Cardiac muscle cell (in vitro differentiated cells and primary cell): ENCODE measurements around the gene ARHGAP23. TPM values are rescaled to one million over a fixed set of nuclear protein-coding genes. Genes with fewer than 3 reads are reported as not detected.

Experiments
- DNase-seq, 2 donors: peaks; one replicate each; pipeline versions ENCODE4 v3.0.0 to v3.0.0-alpha.2; 2010 to 2017; ENCODE audit warnings: low read depth in 1 of 2, low spot score in 1 of 2
- H3K27ac ChIP-seq: fragments of 200-600 bp; sonication (generic); 2 replicates; pipeline ENCODE4 v1.5.1; 2016
- H3K27me3 ChIP-seq: fragments of 200-600 bp; sonication (generic); 2 replicates; pipeline ENCODE4 v1.6.0; 2016; ENCODE audit warnings: control low read depth
- H3K36me3 ChIP-seq: fragments of 200-600 bp; sonication (generic); 2 replicates; pipeline ENCODE4 v1.5.1; 2016; ENCODE audit warnings: control low read depth
- H3K4me1 ChIP-seq: fragments of 200-600 bp; sonication (generic); 2 replicates; pipeline ENCODE4 v1.8.1; 2017; ENCODE audit warnings: low read depth, mild to moderate bottlenecking, mixed run types
- H3K4me3 ChIP-seq: fragments of 200-600 bp; sonication (generic); 2 replicates; pipeline ENCODE4 v1.5.1; 2016; ENCODE audit warnings: mild to moderate bottlenecking
- H3K9me3 ChIP-seq: fragments of 200-600 bp; sonication (generic); 2 replicates; pipeline ENCODE4 v1.5.1; 2017; ENCODE audit warnings: low read depth, mild to moderate bottlenecking, control low read depth
- polyA plus RNA-seq: library from polyadenylated mRNA; unstranded; fragments of >200 nt; fragmentation: Nextera tagmentation; extraction: Ambion mirVana; gene quantifications from 2 replicates; pipeline ENCODE4 v1.2.1, GENCODE V29; 2016
- total RNA-seq: library from RNA; depleted of rRNA; stranded (reverse); fragments of >200 nt; gene quantifications from 2 replicates; pipeline ENCODE4 v1.2.3, GENCODE V29; 2016
- TF ChIP-seq, protein P1 (sequence below): IDR thresholded peaks from 2 replicates; pipeline ENCODE4 v1.5.1; 2012; ENCODE audit warnings: low read depth, mild to moderate bottlenecking, low read length

ARHGAP23 gene
- total and polyA plus RNA-seq, 2 experiments from 2014 or later = 7.6 to 13.2 TPM

DNA sequence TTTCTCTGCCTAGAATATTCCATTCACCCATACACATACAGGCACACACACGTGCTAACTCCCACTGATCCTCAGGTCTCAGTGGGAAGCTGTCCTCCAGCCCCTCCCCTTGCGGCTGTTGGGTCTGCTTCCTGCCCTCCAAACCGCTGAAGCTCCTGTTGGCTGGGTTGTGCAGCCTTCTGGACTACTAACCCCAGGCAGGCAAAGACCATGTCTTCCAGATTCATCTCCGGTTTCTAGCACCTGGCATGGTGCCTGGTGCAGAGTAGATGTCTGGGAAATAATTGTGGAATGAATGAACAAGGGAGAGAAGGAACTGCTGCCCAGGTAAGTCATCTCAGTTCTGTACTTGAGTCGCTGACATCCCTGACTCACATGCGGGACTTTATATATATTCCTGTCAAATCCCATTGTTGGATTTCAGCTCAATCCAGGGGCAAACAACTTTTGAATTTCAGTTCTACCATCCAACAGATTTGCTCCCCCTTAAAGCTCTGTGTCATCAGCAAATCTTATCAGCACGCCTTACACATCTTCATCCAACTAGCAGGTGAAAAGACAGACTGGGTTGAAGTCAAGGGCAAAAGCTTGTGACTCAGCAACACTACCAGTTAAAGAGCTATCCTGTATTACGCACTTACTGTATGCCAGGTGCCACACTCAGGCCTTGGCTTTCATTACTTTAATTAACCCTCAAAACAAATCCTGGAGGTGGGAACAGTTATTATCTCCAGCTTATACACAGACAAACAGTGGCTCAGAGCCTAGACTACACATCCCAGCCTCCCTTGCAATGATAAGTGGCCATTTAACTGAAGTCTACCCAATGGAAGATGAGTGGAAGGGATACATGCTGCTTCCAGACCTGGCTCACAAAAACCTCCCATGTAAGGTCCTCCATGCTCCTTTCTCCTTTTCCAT, 126.4 kb downstream of the ARHGAP23 start:
- TF ChIP-seq, protein P1, sequence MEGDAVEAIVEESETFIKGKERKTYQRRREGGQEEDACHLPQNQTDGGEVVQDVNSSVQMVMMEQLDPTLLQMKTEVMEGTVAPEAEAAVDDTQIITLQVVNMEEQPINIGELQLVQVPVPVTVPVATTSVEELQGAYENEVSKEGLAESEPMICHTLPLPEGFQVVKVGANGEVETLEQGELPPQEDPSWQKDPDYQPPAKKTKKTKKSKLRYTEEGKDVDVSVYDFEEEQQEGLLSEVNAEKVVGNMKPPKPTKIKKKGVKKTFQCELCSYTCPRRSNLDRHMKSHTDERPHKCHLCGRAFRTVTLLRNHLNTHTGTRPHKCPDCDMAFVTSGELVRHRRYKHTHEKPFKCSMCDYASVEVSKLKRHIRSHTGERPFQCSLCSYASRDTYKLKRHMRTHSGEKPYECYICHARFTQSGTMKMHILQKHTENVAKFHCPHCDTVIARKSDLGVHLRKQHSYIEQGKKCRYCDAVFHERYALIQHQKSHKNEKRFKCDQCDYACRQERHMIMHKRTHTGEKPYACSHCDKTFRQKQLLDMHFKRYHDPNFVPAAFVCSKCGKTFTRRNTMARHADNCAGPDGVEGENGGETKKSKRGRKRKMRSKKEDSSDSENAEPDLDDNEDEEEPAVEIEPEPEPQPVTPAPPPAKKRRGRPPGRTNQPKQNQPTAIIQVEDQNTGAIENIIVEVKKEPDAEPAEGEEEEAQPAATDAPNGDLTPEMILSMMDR = no peak
- Histone ChIP-seq H3K27me3 (peaks cover 15% of the 10 kb centered on the region), H3K36me3 (no peaks in the 10 kb centered on the region), H3K4me3 (no peak overlapping the region), H3K9me3 (no peaks in the 10 kb centered on the region), H3K4me1 (peaks cover 12% of the 10 kb centered on the region), H3K27ac (no peak overlapping the region)
- DNase-seq = peak in 1 of 2 donors; percentile 69

DNA sequence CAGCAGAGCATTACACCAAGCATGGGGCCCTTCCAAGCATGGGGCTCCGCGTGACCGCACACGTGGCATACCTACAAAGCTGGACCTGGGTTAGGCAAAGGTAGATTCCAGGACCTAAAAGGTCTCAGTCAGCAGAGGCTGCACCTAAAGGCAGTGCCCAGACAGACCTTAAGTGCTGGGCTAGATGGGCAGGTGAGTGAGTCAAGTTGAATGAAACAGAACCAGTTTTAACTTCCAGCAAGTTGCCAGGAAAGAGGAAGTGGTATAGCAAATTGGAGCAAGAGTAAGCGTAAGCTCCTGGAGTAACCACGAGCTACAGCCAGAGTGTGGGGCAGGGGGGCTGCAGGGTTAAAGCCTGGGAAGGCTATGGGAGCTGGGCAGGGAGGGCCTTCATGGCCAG, 128.0 kb downstream of the ARHGAP23 start:
- no peak overlapping the region for H3K27ac ChIP-seq
- H3K9me3 ChIP-seq = no peaks in the 10 kb centered on the region
- H3K36me3 ChIP-seq = no peaks in the 10 kb centered on the region
- peaks cover 15% of the 10 kb centered on the region for H3K4me1 ChIP-seq
- TF ChIP-seq, protein P1 = no peak
- peaks cover 30% of the 10 kb centered on the region for H3K27me3 ChIP-seq
- H3K4me3 ChIP-seq = no peak overlapping the region
- no peak for DNase-seq

DNA sequence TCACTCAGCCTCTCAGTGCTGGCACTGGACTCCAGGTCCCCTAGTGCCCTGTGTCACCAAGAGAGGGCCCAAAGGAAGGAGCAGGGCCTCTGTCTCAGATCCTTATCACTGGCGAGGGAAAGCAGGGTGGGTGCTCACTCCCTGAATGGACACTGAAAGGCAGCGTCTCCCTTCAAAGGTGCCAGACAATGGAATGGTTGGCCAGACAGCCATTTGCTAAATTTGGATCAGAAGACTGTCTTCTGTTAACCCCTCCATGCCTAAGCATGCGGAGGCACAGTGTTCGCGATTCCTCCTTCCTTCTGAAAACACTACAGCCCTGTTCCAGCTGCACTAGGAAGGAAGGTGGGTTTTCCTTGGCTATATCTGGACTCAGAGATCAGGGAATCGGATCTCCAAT, 129.1 kb downstream of the ARHGAP23 start:
- no peak for DNase-seq
- Histone ChIP-seq H3K4me1 (peaks cover 15% of the 10 kb centered on the region), H3K9me3 (no peaks in the 10 kb centered on the region), H3K27ac (no peak overlapping the region), H3K27me3 (peaks cover 42% of the 10 kb centered on the region), H3K36me3 (no peaks in the 10 kb centered on the region), H3K4me3 (no peak overlapping the region)
- TF ChIP-seq, protein P1 = no peak

DNA sequence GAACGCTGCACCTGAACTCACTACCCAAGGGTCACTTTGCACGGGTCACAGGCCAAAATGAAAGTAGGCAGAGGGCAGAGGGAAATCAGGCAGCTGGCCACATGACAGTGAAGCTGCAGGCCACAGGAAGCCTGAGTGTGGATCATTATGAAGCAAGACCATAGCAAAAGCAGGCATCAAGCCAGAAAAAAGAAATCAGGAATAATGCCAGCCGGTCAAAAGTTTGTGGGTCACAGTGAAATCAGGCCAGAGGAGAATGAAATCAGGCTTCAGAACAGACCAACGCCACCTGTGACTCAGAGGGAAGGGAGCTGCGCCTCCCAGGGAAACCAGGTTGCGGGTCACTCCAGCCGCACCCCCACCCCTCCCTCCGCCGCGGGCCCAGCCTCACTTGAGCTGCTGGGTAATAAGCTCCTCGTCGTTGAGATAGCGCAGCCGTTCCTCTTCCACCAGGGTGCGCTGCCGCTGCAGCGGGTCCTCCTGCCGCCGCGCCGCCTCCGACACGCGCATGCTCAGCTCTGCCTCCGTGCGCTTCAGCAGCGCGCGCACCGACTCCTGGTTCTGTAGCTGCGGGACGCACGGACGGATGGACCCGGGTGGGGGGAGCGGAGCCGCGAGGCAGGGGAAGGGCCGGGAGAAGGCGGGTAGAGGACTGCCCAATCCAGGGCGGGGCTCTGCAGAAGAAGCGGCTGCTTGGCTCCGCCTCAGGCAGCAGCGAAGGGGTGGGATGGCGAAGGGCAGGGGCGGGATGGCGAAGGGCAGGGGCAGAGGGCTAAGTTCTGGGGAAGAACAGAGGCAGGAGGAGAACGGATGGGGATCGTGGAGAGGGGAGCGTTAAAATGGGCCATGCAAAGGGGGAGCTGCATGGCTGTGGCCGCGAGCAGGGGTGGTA, 129.8 kb downstream of the ARHGAP23 start:
- H3K4me3 ChIP-seq = peak overlapping the region; percentile 23
- peaks cover 49% of the 10 kb centered on the region for H3K27me3 ChIP-seq
- DNase-seq = peak; percentile 94 to 96
- H3K4me1 ChIP-seq = peaks cover 15% of the 10 kb centered on the region
- TF ChIP-seq, protein P1 = peak; percentile 92
- H3K36me3 ChIP-seq = no peaks in the 10 kb centered on the region
- no peaks in the 10 kb centered on the region for H3K9me3 ChIP-seq
- H3K27ac ChIP-seq = no peak overlapping the region

DNA sequence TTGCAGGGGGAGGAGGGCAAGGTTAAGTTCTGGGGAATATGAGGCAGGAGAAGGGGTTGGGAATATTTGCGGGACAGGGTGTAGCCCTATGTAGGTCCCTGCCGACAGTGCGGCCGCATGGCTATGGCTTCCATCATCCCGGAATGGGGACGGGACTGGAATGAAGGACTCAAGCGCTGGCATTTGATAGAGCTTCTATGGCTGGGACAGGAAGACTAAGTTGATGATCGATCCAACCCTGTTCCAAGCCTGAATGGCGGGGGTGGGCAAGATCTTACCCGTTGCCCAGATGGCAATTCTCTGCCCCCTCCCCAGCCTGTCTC, 130.4 kb downstream of the ARHGAP23 start:
- Histone ChIP-seq H3K4me3 (peak overlapping the region; percentile 11), H3K4me1 (peaks cover 15% of the 10 kb centered on the region), H3K9me3 (no peaks in the 10 kb centered on the region), H3K27ac (no peak overlapping the region), H3K27me3 (peaks cover 55% of the 10 kb centered on the region), H3K36me3 (no peaks in the 10 kb centered on the region)
- TF ChIP-seq, protein P1 = no peak
- no peak for DNase-seq
